A673 (cell line): ENCODE measurements around the gene MRC1.

Experiments
- EZH2 ChIP-seq: fragments of 200-600 bp; sonication (generic); IDR thresholded peaks from 2 replicates; pipeline ENCODE4 v1.6.1; 2017; ENCODE audit warnings: borderline replicate concordance, low read depth, mild to moderate bottlenecking, mixed read lengths, antibody characterized with exemption, low read length; ENCODE audit not compliant: poor library complexity, severe bottlenecking
- TF ChIP-seq, protein P1 (sequence below): fragments of 300-800, 200-600 bp; sonication (generic); conservative IDR thresholded peaks from 2 replicates; pipeline ENCODE4 v1.5.1; 2017; ENCODE audit warnings: low read depth, mild to moderate bottlenecking, antibody characterized with exemption, low read length, moderate library complexity, mixed read lengths

GRCh38 chr10:17888189-17888588 lies 79.0 kb downstream of the MRC1 start:
- TF ChIP-seq, protein P1, sequence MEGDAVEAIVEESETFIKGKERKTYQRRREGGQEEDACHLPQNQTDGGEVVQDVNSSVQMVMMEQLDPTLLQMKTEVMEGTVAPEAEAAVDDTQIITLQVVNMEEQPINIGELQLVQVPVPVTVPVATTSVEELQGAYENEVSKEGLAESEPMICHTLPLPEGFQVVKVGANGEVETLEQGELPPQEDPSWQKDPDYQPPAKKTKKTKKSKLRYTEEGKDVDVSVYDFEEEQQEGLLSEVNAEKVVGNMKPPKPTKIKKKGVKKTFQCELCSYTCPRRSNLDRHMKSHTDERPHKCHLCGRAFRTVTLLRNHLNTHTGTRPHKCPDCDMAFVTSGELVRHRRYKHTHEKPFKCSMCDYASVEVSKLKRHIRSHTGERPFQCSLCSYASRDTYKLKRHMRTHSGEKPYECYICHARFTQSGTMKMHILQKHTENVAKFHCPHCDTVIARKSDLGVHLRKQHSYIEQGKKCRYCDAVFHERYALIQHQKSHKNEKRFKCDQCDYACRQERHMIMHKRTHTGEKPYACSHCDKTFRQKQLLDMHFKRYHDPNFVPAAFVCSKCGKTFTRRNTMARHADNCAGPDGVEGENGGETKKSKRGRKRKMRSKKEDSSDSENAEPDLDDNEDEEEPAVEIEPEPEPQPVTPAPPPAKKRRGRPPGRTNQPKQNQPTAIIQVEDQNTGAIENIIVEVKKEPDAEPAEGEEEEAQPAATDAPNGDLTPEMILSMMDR = no peak
- TF ChIP-seq EZH2 = no peak
